GDM1 (cell line): Measurements from ENCODE around the gene PBRM1.

Source experiments
- DNase-seq: peaks from one replicate; lab custom pipeline; 2025; lab: John Stamatoyannopoulos, UW

Gene PBRM1

DNA sequence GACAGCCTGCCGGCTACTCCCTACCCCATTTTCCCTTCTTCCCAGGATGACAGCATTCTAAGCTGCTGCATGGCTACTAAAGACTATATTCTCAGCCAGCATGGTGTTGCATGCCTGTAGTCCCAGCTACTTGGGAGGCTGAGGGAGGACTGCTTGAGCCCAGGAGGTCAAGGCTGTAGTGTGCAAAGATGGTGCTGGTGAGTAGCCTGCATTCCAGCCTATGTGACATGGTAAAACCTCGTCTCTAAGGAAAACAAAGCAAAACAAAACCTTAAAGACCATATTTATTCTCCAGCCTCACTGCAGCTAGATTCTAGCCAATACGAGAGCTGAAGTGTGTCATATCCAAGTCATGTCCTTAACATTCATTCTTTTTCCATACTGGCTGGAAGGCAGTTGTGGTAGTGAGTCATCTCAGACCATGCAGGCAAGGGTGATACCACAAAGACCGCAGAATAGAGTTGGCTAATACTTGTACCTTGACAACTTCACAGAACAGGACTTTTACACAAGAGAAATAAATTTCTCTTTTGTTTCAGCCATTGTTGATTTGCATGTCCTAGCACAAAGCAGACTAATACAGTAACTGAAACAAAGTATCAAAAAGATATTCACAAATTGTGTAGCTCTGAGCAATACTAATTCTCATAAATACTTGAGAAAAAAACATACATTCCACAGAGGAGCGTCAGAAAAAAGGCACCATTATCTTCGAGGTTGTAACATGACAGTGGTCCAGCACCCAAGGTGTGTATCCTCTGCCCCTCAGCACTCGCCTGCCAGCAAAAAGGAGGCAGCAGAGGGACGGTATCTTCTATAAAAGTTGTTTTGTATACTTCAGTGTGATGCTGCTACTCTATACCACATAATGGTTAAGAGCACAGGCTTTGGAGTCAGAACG lies 14.8 kb downstream of the PBRM1 start:
- peak; percentile 58 for DNase-seq

DNA sequence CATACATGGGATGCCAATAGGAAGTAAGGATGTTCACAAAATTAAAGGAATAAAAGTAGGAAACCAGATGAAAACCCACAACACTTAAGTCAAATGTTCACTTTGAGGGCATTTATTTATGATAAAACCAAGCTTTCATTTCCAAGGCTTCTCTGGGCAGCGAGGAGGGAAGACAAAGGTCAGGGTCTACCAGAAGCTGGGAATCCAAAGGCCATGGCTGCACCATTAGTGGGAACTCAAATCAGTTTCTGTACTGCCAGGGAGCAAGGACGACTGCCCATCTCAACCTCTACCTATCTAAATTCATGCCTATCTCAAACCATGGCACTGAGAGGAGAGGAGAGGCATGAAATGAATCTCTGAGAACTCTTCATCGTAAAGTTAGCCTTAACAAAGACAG lies 22.6 kb downstream of the PBRM1 start:
- DNase-seq: no peak

DNA sequence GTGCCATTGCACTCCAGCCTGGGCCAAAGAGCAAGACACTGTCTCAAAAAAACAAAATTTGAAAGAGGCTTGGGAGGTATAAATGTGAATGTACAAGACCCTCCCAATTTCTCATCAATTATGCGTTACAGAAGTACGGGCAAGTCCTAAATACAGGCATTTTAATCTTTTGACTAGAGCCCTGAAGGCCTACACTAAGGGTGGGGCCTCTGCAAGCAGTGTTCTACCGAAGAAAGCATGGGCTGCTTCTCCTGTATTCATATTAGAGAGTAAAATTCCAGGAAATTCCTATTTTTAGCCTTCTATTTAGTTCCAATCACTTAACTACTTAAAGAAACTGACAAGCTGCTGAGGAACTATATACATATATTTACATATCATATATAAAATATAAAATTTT lies 25.7 kb downstream of the PBRM1 start:
- DNase-seq: no peak

DNA sequence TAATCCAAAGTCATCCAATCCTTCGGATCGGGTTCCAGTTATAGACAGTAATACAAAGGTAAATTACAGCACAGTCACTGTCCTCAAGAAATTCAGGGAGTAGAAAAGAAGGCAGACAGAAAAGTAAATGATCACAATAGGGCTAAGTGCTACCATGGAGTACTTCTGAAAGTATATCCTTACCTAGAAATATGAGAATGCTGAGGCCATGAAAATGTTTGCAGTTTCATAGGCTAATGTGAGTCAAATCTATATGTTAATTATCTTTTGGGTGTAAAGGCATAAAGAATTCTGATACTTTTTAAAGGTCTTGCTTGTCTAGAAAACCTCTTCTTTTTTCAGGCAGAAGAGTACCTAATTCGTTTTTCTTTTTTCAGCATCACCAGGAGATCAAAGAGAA lies 29.8 kb downstream of the PBRM1 start:
- DNase-seq: no peak

DNA sequence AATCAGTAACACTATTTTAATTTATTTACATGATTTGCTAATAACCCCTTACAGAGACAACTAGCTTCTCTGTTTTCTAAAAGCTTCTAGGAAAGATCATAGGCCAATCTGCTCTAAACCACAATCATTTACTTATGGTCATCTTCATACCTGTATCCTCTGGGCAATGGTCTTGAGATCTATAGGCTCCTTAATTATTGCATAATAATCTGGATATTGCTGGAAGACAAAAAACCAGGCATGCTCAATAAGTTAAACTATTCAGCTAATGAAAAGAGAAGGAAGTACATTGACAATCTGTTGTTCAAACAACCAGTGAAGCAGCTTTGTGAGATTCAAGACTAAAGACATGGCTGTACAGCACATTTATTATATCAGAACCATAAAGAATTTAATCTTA lies 34.1 kb downstream of the PBRM1 start:
- DNase-seq: no peak

DNA sequence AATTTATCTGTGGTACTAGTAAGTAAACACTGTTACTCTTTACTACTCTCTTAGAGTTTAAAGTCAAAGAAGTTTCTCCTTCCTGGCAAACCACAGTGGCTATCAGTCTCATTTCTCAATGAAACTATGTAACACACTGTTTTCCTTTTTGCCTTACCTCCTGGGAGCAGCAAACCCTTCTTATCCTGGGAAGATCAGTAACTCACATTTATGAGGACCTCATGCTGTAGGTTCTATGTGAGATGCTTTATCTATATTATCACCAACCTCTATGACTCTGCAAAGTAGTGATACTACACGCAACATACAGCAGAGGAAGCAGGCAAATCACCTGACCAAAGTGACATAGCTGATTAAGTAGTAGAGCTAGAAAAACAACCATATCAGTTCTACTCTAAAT lies 35.3 kb downstream of the PBRM1 start:
- DNase-seq: no peak

DNA sequence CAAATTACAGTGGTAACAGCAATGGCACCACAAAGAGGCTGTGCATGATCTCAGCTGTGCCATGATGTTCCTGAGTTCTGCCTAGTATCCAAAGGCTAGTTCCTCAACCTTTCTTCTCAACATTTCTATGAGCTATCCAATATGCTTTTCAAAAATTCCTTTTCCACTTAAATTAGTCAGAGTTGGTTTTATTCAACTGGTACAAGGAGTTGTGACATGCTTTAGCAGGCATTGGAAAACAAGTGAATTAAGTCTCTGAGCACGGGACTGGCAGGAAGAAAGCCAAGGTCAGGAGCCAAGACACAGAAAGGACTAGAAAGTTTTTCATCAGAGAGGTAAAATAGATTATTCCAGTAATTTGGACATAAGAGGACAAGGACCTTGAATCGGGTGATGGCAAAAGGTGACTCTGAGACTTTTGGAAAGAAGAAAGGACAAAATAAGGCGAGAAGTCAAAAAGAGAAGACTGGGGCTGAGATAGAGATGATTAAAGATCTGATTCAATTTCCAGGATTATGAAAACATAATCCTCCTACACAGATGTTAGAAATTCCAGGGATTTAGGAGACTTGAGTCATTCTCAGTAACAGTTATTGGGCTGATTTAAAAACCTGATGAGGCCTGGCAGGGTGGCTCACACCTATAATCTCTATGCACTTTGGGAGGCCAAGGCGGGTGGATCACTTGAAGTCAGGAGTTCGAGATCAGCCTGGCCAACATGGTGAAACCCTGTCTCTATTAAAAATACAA lies 36.1 kb downstream of the PBRM1 start:
- DNase-seq: no peak

DNA sequence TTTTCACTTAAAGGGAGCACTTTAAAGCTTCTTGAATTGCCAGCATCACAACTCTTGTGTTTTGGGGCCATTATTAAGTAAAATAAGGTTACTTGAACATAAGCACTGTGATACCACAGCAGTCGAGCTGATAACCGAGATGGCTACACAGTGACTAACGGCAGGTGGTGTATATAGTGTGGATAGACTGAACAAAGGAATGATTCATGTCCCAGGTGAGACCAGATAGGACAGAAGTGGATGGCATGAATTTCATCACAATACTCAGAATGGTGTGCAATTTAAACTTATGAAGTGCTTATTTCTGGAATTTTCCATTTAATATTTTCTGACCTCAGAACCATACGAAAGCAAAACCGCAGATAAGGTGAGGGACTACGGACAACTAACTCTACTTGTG lies 40.2 kb downstream of the PBRM1 start:
- DNase-seq: no peak

DNA sequence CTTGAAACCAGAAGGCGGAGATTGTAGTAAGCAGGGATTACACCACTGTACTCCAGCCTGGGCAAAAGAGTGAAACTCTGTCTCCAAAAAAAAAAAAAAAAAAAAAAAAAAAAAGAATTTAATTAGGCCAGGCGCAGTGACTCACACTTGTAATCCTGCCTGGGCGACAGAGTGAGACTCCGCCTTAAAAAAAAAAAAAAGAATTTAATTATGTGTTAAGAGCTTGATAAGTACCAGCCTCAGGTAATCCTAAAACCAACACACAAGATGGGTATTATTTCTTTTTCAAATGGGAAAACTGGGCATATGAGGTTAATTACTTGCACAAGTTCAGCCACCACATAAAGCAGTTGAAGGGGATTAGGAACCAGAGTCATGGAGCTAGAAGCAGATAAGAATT lies 49.0 kb downstream of the PBRM1 start:
- no peak for DNase-seq

DNA sequence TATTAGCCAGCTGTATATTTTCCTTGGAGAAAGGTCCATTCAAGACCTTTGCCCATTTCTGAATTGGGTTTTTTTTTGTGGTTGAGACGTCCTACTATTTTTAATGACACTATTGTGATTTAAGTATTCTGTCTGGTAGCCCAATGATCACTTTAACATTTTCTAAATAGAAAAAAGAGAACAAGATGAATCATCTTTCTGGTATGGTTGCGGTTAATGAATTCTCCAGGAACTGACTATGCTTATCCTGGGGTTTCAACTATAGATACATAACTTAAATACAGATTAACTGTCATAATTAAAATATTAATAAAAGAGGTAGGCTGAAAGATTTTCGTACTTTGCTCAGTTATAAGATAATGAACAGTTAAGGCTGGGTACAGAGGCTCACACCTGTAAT lies 51.9 kb downstream of the PBRM1 start:
- no peak for DNase-seq

DNA sequence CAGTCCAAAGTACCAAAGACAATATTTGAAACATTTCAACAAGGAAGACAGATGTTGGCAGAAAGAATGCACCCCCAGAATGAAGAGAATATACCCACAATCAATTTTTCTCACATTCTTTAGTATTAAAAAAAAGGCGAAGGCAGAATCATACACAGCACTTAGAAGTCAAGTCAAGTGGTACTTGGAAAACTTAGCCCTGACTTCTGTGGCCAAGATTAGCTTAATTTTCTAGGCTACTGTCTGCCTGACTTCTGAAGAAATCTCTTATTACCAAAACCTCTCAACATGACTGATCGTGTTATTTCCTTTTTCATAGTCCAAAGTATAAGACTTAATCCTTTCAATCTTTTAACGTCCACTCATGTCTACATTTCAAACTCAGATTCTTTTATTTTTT lies 60.7 kb downstream of the PBRM1 start:
- no peak for DNase-seq

DNA sequence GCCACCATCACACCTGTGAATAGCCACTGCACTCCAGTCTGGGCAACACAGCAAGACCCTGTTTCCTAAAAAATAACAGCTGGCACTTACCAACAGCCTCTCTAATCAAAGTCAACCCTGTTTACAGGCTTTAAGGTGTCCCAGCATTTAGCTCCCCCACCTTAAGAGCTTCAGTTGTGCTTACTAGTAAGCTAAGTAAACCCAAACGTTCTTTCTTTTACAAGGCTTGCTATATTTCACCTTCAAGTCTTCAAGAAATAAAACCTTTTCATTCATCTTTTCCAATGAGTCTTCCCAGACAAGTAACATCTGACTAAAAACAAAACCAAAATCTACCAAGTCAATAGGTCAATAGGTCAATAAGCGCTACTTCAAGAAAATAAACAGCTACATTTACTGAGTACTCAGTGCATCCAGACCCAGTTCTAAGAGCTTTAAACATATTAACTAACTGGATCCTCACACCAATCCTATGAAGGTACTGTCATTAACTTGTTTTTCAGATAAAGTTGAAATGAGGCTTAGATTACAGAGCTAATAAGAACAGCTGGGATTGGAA lies 62.4 kb downstream of the PBRM1 start:
- no peak for DNase-seq

DNA sequence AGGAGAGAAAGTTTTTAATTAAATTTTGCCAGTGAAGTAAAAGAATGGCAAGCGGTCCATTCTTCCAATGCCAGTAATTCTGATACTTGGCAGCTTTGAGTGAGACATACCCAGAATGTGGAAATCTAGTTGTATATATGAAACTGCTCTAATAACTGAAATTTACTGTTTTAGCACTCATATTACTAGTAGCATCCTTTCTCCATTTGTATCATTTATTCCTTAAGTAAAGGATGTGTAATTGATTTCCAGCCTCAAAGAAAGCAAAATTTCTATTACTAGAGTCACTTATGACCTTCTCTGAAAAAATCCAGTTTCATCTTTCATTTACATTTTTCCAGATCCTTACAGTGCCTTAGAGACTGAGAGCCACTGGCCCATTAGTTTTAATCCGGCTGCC lies 65.1 kb downstream of the PBRM1 start:
- DNase-seq: no peak

DNA sequence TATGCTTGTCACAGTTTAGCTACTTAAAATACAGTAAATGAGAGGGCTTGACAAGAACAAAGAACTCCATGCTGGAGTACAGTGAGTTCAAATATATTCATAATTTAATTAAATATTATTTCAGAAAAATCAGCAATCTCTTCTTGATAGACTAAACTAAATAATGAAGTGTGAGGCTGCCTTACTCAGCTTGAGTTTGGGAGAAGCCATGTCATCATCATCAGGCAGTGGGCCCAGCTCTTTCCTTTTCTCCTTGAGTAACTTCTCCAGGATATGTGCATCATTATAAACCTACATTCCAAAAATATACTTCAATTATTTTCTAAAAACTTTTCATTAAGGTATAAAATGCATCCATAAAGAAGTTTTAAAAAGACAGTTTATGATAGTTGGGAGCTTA lies 70.5 kb downstream of the PBRM1 start:
- DNase-seq: no peak

DNA sequence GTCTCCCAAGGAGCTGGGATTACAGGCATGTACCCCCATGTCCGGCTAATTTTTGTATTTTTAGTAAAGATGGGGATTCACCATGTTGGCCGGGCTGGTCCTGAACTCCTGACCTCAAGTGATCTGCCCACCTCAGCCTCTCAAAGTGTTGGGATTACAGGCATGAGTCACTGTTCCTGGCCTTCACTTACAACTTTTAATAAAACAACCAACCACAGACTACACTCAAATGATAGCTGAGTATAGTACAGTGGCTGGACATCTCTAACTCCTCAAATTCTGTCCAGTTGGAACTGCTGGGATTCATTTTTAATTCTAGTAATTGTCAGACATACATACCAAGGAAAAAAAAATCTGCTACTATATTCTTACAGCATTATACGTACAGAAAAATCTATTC lies 71.0 kb downstream of the PBRM1 start:
- no peak for DNase-seq

DNA sequence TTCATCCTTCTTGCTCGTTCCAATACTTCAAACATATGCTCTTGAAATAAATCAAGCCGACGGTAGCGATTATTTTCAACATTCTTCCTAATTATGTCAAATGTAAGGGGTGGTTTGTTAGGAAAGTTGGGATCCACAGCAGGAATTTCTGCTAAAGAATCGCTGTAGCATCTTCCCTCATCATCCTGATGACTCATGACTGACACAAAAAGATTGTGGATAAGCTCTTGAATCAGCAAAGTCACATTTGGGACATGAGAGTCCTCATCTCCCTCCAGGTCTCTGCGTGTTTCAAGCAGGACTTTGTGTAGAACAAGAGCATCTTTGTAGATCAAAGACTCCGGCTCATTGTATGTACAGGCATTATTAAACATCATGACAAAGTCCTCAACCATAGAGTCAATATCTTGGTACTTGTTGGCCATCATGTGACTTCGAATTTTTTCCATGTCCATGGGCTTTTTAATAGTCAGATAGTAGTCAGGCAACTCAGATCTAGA lies 76.3 kb downstream of the PBRM1 start:
- no peak for DNase-seq

DNA sequence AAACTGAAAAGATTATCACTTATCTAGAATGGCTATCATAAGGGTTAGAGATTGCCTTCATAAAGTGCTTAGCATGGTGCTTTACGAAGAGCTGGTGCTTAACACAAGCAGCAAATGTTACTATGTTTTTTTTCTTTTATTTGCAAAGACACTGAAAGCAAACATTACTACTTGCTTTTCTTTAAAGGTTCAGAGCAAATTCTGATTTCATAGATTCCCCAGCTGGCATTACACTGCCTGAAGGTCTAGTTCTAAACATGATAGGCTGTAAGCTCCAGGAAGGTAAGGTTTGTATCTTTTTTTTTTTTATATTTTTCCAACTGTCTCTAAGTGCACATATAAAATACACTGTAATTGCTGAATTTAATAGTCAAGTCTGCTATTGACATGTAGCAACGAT lies 77.4 kb downstream of the PBRM1 start:
- no peak for DNase-seq

DNA sequence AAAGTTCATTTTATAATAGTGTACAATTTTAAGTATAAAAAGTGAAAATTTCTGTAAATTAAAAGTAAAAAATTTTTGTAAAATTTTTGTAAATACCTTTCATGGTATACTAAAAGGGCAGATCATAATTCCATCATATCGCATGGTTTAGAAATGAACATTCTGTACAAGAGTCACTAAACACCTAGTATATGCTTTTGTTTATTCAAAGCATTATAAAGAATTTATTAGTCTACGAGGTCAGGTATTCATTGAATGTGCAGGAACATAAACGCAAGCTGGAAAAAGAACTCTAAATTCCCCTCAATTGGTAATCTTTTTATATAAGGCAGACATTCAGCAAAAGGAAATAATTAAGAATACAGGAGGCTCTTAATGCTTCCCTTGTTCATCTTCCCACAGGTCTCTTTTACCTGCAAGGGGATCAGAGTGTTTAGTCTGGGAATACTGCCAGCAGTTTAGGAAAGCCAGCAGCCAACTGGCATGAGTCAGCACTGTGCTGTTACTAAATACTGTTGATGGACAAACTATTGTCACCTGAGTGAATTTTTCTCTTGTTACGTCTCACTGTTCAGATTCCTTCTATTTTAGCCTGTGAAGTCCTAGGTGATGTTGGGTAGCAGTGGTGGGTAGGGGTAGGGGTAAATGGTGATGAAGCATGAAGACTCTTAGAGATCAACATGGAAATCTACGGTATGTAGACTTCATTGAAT lies 79.2 kb downstream of the PBRM1 start:
- no peak for DNase-seq

DNA sequence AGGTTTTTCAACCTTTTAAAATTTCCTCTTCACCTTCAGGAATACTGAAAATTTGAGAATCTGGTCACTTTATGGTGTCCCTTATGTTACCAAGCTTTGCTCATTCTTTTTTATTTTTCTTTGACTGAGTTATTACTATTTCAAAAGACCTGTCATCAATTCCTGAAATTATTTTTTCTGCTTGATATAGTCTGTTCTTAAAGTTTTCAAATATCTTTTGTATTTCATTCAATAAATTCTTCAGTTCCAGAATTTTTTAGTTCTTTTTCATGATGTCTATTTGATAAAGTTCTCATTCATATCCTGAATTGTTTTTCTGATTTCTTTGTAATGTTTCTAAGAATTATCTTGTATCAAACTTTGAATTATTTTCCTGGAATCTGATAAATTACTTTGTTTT lies 85.5 kb downstream of the PBRM1 start:
- no peak for DNase-seq

DNA sequence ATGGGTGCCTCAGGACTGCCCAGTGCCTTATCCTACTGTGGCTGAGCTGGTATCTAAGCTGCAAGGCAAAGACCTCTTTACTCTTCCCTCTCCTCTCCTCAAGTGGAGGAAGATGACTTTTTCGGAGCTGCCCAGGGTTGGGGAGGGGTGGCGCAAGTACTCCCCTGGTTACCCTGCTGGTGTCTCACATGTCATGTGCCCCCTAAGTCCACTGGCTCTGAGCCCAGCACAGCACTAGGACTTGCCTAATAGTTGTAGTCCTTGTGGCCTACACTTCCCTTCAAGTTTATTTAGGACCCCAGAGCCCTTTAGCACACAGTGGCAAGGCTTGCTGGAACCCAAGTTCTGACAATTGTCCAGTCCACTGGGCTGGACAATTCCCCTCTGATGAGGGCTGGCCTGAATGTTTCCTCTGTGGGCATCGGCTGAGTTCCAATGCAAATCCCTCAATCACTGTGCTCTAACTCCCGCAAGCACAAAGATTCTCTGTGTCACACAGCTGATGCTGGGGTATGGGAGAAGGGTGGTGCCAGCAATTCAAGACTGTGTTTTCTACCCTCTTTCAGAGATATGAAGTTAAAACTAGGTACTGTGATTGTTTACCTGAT lies 89.0 kb downstream of the PBRM1 start:
- no peak for DNase-seq

DNA sequence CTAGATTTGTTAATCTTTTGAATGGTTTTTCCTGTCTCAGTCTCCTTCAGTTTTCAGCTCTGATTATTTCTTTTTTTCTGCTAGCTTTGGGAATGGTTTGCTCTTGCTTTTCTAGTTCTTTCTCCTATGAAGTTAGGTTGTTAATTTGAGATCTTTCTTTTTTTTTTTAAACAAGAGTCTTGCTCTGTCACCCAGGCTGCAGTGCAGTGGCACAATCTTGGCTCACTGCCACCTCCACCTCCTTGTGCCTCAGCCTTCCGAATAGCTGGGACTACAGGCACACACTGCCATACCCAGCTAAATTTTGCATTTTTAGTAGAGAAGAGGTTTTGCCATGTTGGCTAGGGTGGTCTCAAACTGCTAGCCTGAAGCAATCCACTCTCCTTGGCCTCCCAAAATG lies 92.6 kb downstream of the PBRM1 start:
- DNase-seq: no peak
